LNCAP (cell line): ENCODE results near the gene RET.

ENCODE experiments used
- CTCF ChIP-seq: fragments of 450-650 bp; IDR thresholded peaks from 2 replicates; pipeline ENCODE4 v1.5.1; 2017; ENCODE audit warnings: mild to moderate bottlenecking

The RET gene

GRCh38 chr10:43037440-43037839 lies 39.4 kb upstream of the RET start:
- TF ChIP-seq CTCF, result no peak

GRCh38 chr10:43037942-43038782 lies 38.7 kb upstream of the RET start:
- TF ChIP-seq CTCF, result no peak

GRCh38 chr10:43038783-43039623 lies 37.9 kb upstream of the RET start:
- no peak for TF ChIP-seq CTCF

GRCh38 chr10:43039624-43040481 lies 37.0 kb upstream of the RET start:
- TF ChIP-seq CTCF, result no peak

- TF ChIP-seq CTCF, result no peak
Observed at GRCh38 chr10:43040482-43041256, 36.2 kb upstream of the RET start.

GRCh38 chr10:43041422-43042342 lies 35.2 kb upstream of the RET start:
- no peak for TF ChIP-seq CTCF
